Neuronal stem cell (in vitro differentiated cells): ENCODE results near the gene OSGEPL1.
A peak's percentile ranks its signal among the peaks of the same experiment; 100 is the strongest.
"Not testable (repeated sequence)": the region's sequence is repeated elsewhere in the genome, so short reads cannot be mapped to it uniquely, and the experiment has no call there.

Source experiments
- DNase-seq: peaks from one replicate; pipeline ENCODE4 v3.0.0-alpha.2; 2013; ENCODE audit warnings: low spot score
- H2AFZ ChIP-seq: one replicate; pipeline ENCODE4 v1.6.1; 2013; ENCODE audit warnings: mild to moderate bottlenecking, low read length, inconsistent platforms
- H2AK5ac ChIP-seq: 2 replicates; pipeline ENCODE4 v1.6.1; 2013; ENCODE audit warnings: low read depth, mild to moderate bottlenecking, inconsistent platforms, low read length, moderate library complexity, mixed read lengths
- H2BK120ac ChIP-seq: 2 replicates; pipeline ENCODE4 v1.6.1; 2013; ENCODE audit warnings: low read depth, mild to moderate bottlenecking, inconsistent platforms, low read length, moderate library complexity, mixed read lengths
- H2BK12ac ChIP-seq: one replicate; pipeline ENCODE4 v1.6.1; 2013; ENCODE audit warnings: low read length, inconsistent platforms
- H2BK15ac ChIP-seq: 2 replicates; pipeline ENCODE4 v1.6.1; 2013; ENCODE audit warnings: mild to moderate bottlenecking, low read length, inconsistent platforms, mixed read lengths
- H2BK5ac ChIP-seq: one replicate; pipeline ENCODE4 v1.6.1; 2013; ENCODE audit warnings: inconsistent platforms, mild to moderate bottlenecking, low read length, moderate library complexity
- H3K14ac ChIP-seq: one replicate; pipeline ENCODE4 v1.6.1; 2013; ENCODE audit warnings: low read length, inconsistent platforms
- H3K18ac ChIP-seq: 2 replicates; pipeline ENCODE4 v1.6.1; 2013; ENCODE audit warnings: low read length, inconsistent platforms
- H3K23ac ChIP-seq: 2 replicates; pipeline ENCODE4 v1.6.1; 2013; ENCODE audit warnings: low read depth, mild to moderate bottlenecking, mixed read lengths, low read length, inconsistent platforms; ENCODE audit not compliant: poor library complexity
- H3K27ac ChIP-seq: replicated peaks from 3 replicates; pipeline ENCODE4 v1.5.1; 2013; ENCODE audit warnings: low read length, inconsistent platforms
- H3K27me3 ChIP-seq, 3 experiments: 2 replicates each; pipeline ENCODE4 v1.6.1; 2013; ENCODE audit warnings: low read length in 3 of 3, mild to moderate bottlenecking in 2 of 3, inconsistent platforms in 1 of 3, low read depth in 1 of 3, mixed read lengths in 1 of 3, moderate library complexity in 1 of 3; ENCODE audit not compliant: control insufficient read depth in 3 of 3, insufficient read depth in 3 of 3
- H3K36me3 ChIP-seq, 2 donors: replicated peaks in 1 of 2; 2 replicates each; pipeline ENCODE4 v1.6.1; 2013; ENCODE audit warnings: low read length in 2 of 2; ENCODE audit not compliant: control insufficient read depth in 2 of 2, insufficient read depth in 2 of 2
- H3K4ac ChIP-seq: 2 replicates; pipeline ENCODE4 v1.6.1; 2013; ENCODE audit warnings: inconsistent platforms, mild to moderate bottlenecking, low read length, moderate library complexity
- H3K4me1 ChIP-seq, 2 donors: 1 replicate in 1 of 2; 2 replicates in 1 of 2; pipeline ENCODE4 v1.6.1; 2013; ENCODE audit warnings: low read length in 2 of 2, low read depth in 1 of 2; ENCODE audit not compliant: control insufficient read depth in 2 of 2, insufficient read depth in 1 of 2
- H3K4me2 ChIP-seq: one replicate; pipeline ENCODE4 v1.6.1; 2013; ENCODE audit warnings: mild to moderate bottlenecking, low read length, inconsistent platforms; ENCODE audit not compliant: insufficient read depth, poor library complexity, severe bottlenecking
- H3K4me3 ChIP-seq, 2 donors: 2 replicates each; pipeline ENCODE4 v1.5.1; 2013; ENCODE audit warnings: low read length in 2 of 2, mild to moderate bottlenecking in 2 of 2, inconsistent platforms in 1 of 2, moderate library complexity in 1 of 2
- H3K79me1 ChIP-seq: one replicate; pipeline ENCODE4 v1.6.1; 2013; ENCODE audit warnings: low read depth, mild to moderate bottlenecking, inconsistent platforms, low read length, moderate library complexity
- H3K9ac ChIP-seq: one replicate; pipeline ENCODE4 v1.6.1; 2013; ENCODE audit warnings: mild to moderate bottlenecking, low read depth, low read length, inconsistent platforms; ENCODE audit not compliant: poor library complexity
- H3K9me3 ChIP-seq, 2 donors: replicated peaks in 1 of 2; 2 replicates each; pipeline versions ENCODE3 to v1.6.1; 2013; ENCODE audit warnings: low read length in 2 of 2, mild to moderate bottlenecking in 2 of 2, inconsistent platforms in 1 of 2, low read depth in 1 of 2, mixed read lengths in 1 of 2, moderate library complexity in 1 of 2; ENCODE audit not compliant: control insufficient read depth in 2 of 2, insufficient read depth in 1 of 2
- H4K8ac ChIP-seq: one replicate; pipeline ENCODE4 v1.6.1; 2013; ENCODE audit warnings: low read depth, mild to moderate bottlenecking, inconsistent platforms, low read length, moderate library complexity
- H4K91ac ChIP-seq: one replicate; pipeline ENCODE4 v1.6.1; 2013; ENCODE audit warnings: low read length, low read depth, mild to moderate bottlenecking, inconsistent platforms; ENCODE audit not compliant: poor library complexity
- WGBS, 2 donors: extraction: QIAGEN DNeasy Blood & Tissue Kit; methylation state at CpG; one replicate each; pipeline ENCODE4 v1.1.7; 2013; ENCODE audit warnings: missing lambda C conversion rate in 2 of 2, mixed read lengths in 1 of 2; ENCODE audit not compliant: insufficient read length in 2 of 2, insufficient replicate concordance in 1 of 2; ENCODE audit errors: extremely low coverage in 2 of 2; 5-methylcytosine and 5-hydroxymethylcytosine counted together

OSGEPL1 gene

DNA sequence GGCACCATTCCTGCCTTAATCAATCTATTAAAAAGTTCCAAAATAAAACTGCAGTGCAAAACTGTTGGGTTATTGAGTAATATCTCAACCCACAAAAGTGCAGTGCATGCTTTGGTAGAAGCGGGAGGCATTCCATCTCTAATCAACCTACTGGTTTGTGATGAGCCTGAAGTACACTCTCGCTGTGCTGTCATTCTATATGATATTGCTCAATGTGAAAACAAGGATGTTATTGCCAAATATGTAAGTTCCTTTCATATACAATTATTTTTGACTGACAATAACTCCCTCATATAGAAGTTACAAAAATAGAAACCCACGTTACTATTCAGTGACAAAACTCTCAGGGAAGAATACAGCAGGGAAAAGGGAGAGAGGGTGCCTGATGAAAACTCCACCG, 43.0 kb downstream of the OSGEPL1 start:
- H3K36me3 ChIP-seq = no peaks in the 10 kb centered on the region
- no peaks in the 10 kb centered on the region for H3K79me1 ChIP-seq
- H3K27me3 ChIP-seq = no peaks in the 10 kb centered on the region
- H3K9me3 ChIP-seq = no peaks in the 10 kb centered on the region
- no peak overlapping the region for H3K9ac ChIP-seq
- H3K14ac ChIP-seq = no peak overlapping the region
- no peak overlapping the region for H2AFZ ChIP-seq
- no peak overlapping the region for H2BK15ac ChIP-seq
- no peak overlapping the region for H3K23ac ChIP-seq
- no peaks in the 10 kb centered on the region for H3K4me1 ChIP-seq
- no peak overlapping the region for H3K27ac ChIP-seq
- no peak overlapping the region for H4K91ac ChIP-seq
- H2BK120ac ChIP-seq = no peak overlapping the region
- no peak overlapping the region for H3K4ac ChIP-seq
- H3K4me2 ChIP-seq = no peak overlapping the region
- no peak overlapping the region for H4K8ac ChIP-seq
- H2BK5ac ChIP-seq = no peak overlapping the region
- WGBS, 2 donors = no CpG with 5 or more reads among the region's 4 CpGs
- no peak for DNase-seq
- no peak overlapping the region for H2AK5ac ChIP-seq
- no peak overlapping the region for H3K18ac ChIP-seq
- no peak overlapping the region for H2BK12ac ChIP-seq
- H3K4me3 ChIP-seq = no peak overlapping the region

DNA sequence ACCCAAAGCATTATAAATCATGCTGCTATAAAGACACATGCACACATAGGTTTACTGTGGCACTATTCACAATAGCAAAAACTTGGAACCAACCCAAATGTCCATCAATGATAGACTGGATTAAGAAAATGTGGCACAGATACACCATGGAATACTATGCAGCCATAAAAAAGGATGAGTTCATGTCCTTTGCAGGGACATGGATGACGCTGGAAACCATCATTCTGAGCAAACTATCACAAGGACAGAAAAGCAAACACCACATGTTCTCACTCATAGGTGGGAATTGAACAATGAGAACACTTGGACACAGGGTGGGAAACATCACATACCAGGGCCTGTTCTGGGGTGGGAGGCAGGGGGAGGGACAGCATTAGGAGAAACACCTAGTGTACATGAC, 45.0 kb downstream of the OSGEPL1 start:
- not testable (repeated sequence) for H3K4ac ChIP-seq, H2BK5ac ChIP-seq

DNA sequence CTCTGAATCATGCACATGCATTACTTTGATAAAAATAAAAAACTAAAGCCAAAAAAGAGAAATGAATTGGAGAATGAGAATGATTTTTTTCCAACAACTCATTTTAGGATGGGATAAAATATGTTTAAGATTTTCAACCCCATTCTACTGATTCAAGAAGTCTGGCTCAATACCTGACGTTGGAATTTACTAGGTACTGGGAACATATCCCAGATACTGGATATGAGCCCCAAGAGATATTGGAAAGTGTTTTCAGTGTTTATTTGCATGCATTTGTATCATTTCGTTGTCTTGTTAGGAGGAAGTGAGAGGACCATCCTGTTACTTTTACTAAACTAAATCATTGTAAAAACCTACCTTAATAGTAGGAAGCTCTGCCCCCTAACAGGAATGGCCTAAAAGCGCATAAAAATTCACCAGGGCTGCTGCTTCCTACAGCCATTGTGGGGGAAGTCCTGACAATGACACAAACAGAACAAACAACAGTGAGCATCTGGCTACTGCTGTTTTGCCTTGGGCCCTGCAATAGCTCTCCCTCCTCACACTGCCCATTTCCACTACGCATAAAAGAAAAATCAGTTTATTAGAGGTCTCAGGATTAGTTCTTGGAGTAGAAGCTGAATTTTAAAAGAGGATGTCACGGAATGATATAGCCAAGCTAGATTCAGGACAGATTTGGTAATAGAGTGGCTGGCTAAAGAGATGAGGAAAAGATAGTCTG, 52.9 kb downstream of the OSGEPL1 start:
- H3K36me3 ChIP-seq = peaks cover 0 to 3% of the 10 kb centered on the region in 2 donors
- no peaks in the 10 kb centered on the region for H3K79me1 ChIP-seq
- no peak overlapping the region for H3K27ac ChIP-seq
- H2BK5ac ChIP-seq = no peak overlapping the region
- no peak overlapping the region for H4K8ac ChIP-seq
- H3K27me3 ChIP-seq = no peaks in the 10 kb centered on the region
- no peak overlapping the region for H3K23ac ChIP-seq
- no peak overlapping the region for H2BK12ac ChIP-seq
- no peak overlapping the region for H3K18ac ChIP-seq
- no peak overlapping the region for H3K14ac ChIP-seq
- H3K4ac ChIP-seq = no peak overlapping the region
- no peak overlapping the region for H4K91ac ChIP-seq
- H3K9ac ChIP-seq = no peak overlapping the region
- DNase-seq = no peak
- no peak overlapping the region for H3K4me3 ChIP-seq
- H2AK5ac ChIP-seq = no peak overlapping the region
- H3K4me2 ChIP-seq = no peak overlapping the region
- no peak overlapping the region for H2BK120ac ChIP-seq
- H2BK15ac ChIP-seq = no peak overlapping the region
- no peaks in the 10 kb centered on the region for H3K4me1 ChIP-seq
- H3K9me3 ChIP-seq = peaks cover 2 to 4% of the 10 kb centered on the region in 2 donors
- H2AFZ ChIP-seq = peak overlapping the region; percentile 26
- WGBS, 2 donors = no CpG with 5 or more reads among the region's 5 CpGs

More for the DNA sequence above, 45.0 kb downstream of the OSGEPL1 start:
- not testable (repeated sequence) for H2AK5ac ChIP-seq, H2BK120ac ChIP-seq, H3K4me3 ChIP-seq, H3K36me3 ChIP-seq, H3K4me2 ChIP-seq, H4K8ac ChIP-seq, H2AFZ ChIP-seq, H3K14ac ChIP-seq, H3K23ac ChIP-seq, DNase-seq, H3K9ac ChIP-seq, H3K4me1 ChIP-seq, H3K27me3 ChIP-seq, H4K91ac ChIP-seq, H3K27ac ChIP-seq, H3K79me1 ChIP-seq, H3K18ac ChIP-seq, H2BK15ac ChIP-seq, H3K9me3 ChIP-seq, H2BK12ac ChIP-seq
- WGBS, 2 donors = no CpG with 5 or more reads among the region's 1 CpG

DNA sequence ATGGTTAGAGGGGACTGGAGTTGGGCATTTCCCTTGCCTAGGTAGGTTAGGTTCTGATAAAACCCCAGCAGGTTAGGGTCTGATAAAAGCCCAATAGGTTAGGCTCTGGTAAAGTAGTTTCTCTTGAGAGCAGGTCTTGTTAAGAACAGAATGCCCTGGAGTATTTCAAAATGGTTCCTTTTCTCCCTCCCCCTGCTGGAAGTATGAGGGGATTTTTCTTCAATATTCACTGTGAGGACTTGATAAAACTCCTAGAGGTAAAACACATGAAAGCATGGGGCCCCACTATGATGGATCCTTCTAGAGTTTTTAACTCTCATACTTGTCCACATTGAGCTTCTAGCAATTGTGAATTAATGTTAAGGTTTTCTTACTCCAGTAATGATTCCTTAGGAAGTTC, 60.5 kb downstream of the OSGEPL1 start:
- Histone ChIP-seq H3K14ac (no peak overlapping the region), H3K4me3 (no peak overlapping the region), H3K9me3 (no peaks in the 10 kb centered on the region), H2BK12ac (no peak overlapping the region), H4K8ac (no peak overlapping the region), H3K36me3 (no peaks in the 10 kb centered on the region), H2BK120ac (no peak overlapping the region), H4K91ac (no peak overlapping the region), H2AFZ (peak overlapping the region; percentile 63), H2BK5ac (no peak overlapping the region), H3K27me3 (no peaks in the 10 kb centered on the region), H3K27ac (no peak overlapping the region), H3K79me1 (no peaks in the 10 kb centered on the region), H3K4me1 (no peaks in the 10 kb centered on the region), H3K4ac (no peak overlapping the region), H3K9ac (no peak overlapping the region), H3K4me2 (no peak overlapping the region), H2BK15ac (no peak overlapping the region), H2AK5ac (no peak overlapping the region), H3K23ac (no peak overlapping the region), H3K18ac (no peak overlapping the region)
- DNase-seq = no peak
